Esophagus muscularis mucosa (tissue), 4 donors: ENCODE results near the gene TRAF3IP3. TPM values are rescaled to one million over a fixed set of nuclear protein-coding genes. Genes with fewer than 3 reads are reported as not detected.

Experiments
- DNase-seq: peaks from one replicate; pipeline ENCODE4 v3.0.0-alpha.2; 2017; ENCODE audit errors: extremely low spot score
- H3K27ac ChIP-seq, 4 donors: fragments of 200-600 bp; sonication (generic); replicated peaks in 1 of 4; 1 replicate in 3 of 4; 2 replicates in 1 of 4; pipeline ENCODE4 v1.5.1; 2016 to 2019; ENCODE audit warnings: mild to moderate bottlenecking in 1 of 4
- H3K27me3 ChIP-seq, 4 donors: fragments of 200-600 bp; sonication (generic); one replicate each; pipeline versions ENCODE4 v1.5.1 to v1.6.0; 2016 to 2019
- H3K36me3 ChIP-seq, 4 donors: fragments of 200-600 bp; sonication (generic); one replicate each; pipeline ENCODE4 v1.5.1; 2016 to 2019
- H3K4me1 ChIP-seq, 4 donors: fragments of 200-600 bp; sonication (generic); one replicate each; pipeline ENCODE4 v1.5.1; 2016 to 2019
- H3K4me3 ChIP-seq, 4 donors: fragments of 200-600 bp; sonication (generic); 1 replicate in 2 of 4; 2 replicates in 2 of 4; pipeline ENCODE4 v1.5.1; 2016 to 2019; ENCODE audit warnings: mild to moderate bottlenecking in 4 of 4, moderate library complexity in 1 of 4
- H3K9me3 ChIP-seq, 4 donors: fragments of 200-600 bp; sonication (generic); 1 replicate in 3 of 4; 2 replicates in 1 of 4; pipeline ENCODE4 v1.5.1; 2016 to 2019
- CTCF ChIP-seq, 3 experiments: fragments of 200-600 bp in 2 of 3; fragments of 450-650 bp in 1 of 3; sonication (generic) in 2 of 3; IDR thresholded peaks; one replicate each; pipeline ENCODE4 v1.5.1; 2017 to 2019; ENCODE audit warnings: antibody characterized with exemption in 3 of 3, mild to moderate bottlenecking in 2 of 3, moderate library complexity in 1 of 3
- EP300 ChIP-seq: sonication (generic); formaldehyde crosslinking; IDR thresholded peaks from one replicate; pipeline ENCODE4 v1.6.1; 2017; ENCODE audit warnings: antibody characterized with exemption
- POLR2A ChIP-seq: fragments of 450-650 bp; IDR thresholded peaks from one replicate; pipeline ENCODE4 v1.6.1; 2017; ENCODE audit warnings: antibody characterized with exemption, moderate library complexity, mild to moderate bottlenecking, low read depth
- POLR2AphosphoS5 ChIP-seq, 2 donors: sonication (generic); formaldehyde crosslinking; IDR thresholded peaks; one replicate each; pipeline ENCODE4 v1.6.1; 2017; ENCODE audit warnings: antibody characterized with exemption in 2 of 2
- WGBS: methylation state at CpG from one replicate; pipeline ENCODE4 v1.1.5; 2018; 5-methylcytosine and 5-hydroxymethylcytosine counted together
- intact Hi-C: fragments of 100-400 bp; cut with DNase I; formaldehyde crosslinking; loops from one replicate; pipeline ENCODE4 v1.15.1; 2023
- total RNA-seq, 4 donors: library from RNA; depleted of rRNA; stranded (reverse); fragments of >200 nt; gene quantifications; one replicate each; pipeline versions ENCODE4 v1.1.0 to v1.2.1, GENCODE V29; 2016

TRAF3IP3 gene
- total RNA-seq, 4 donors from 2014 or later: 1.0 to 4.3 (median 2.8) TPM

GRCh38 chr1:209723756-209724693, 31.8 kb upstream of the TRAF3IP3 start:
- Histone ChIP-seq H3K27me3 (no peaks in the 10 kb centered on the region), H3K27ac (no peak overlapping the region), H3K9me3 (no peaks in the 10 kb centered on the region), H3K4me1 (peaks cover 0 to 13% (median 0%) of the 10 kb centered on the region in 4 donors), H3K4me3 (no peak overlapping the region), H3K36me3 (no peaks in the 10 kb centered on the region)
- WGBS: 61% methylated on average over 3 of the region's 3 CpGs
- intact Hi-C loops: no loop called here
- no peak for DNase-seq
- no peak for TF ChIP-seq POLR2A

GRCh38 chr1:209727286-209727685, 28.6 kb upstream of the TRAF3IP3 start:
- 94% methylated on average over 2 of the region's 2 CpGs for WGBS
- Histone ChIP-seq H3K9me3 (no peaks in the 10 kb centered on the region), H3K36me3 (no peaks in the 10 kb centered on the region), H3K27me3 (no peaks in the 10 kb centered on the region), H3K27ac (no peak overlapping the region), H3K4me3 (no peak overlapping the region), H3K4me1 (peaks cover 0 to 8% (median 0%) of the 10 kb centered on the region in 4 donors)
- intact Hi-C loops: no loop called here
- TF ChIP-seq POLR2A (no peak), CTCF (IDR thresholded peaks at IDR 0.05) (no peak), EP300 (no peak), POLR2AphosphoS5 (IDR thresholded peaks at IDR 0.05) (no peak)
- DNase-seq: no peak

GRCh38 chr1:209727785-209728184, 28.1 kb upstream of the TRAF3IP3 start:
- WGBS: 91% methylated on average over 3 of the region's 3 CpGs
- Histone ChIP-seq H3K27me3 (no peaks in the 10 kb centered on the region), H3K27ac (no peak overlapping the region), H3K9me3 (no peaks in the 10 kb centered on the region), H3K36me3 (no peaks in the 10 kb centered on the region), H3K4me1 (peaks cover under 1 to 9% (median 1%) of the 10 kb centered on the region in 4 donors), H3K4me3 (no peak overlapping the region)
- TF ChIP-seq POLR2A (no peak), EP300 (no peak), CTCF (IDR thresholded peaks at IDR 0.05) (no peak), POLR2AphosphoS5 (IDR thresholded peaks at IDR 0.05) (no peak)
- DNase-seq: no peak
- intact Hi-C loops: no loop called here

- DNase-seq: no peak
- TF ChIP-seq POLR2A: no peak
- no peak for TF ChIP-seq POLR2AphosphoS5 (IDR thresholded peaks at IDR 0.05)
- TF ChIP-seq EP300: no peak
- TF ChIP-seq CTCF (IDR thresholded peaks at IDR 0.05): no peak
- Histone ChIP-seq H3K36me3 (no peaks in the 10 kb centered on the region), H3K4me1 (peaks cover 3 to 16% (median 8%) of the 10 kb centered on the region in 4 donors), H3K27me3 (no peaks in the 10 kb centered on the region), H3K9me3 (no peaks in the 10 kb centered on the region), H3K27ac (no peak overlapping the region), H3K4me3 (no peak overlapping the region)
- intact Hi-C loops: no loop called here
- 64% methylated on average over 1 of the region's 1 CpG for WGBS
Observed at GRCh38 chr1:209728466-209728865, 27.4 kb upstream of the TRAF3IP3 start.

- Histone ChIP-seq H3K9me3 (no peaks in the 10 kb centered on the region), H3K27ac (no peak overlapping the region), H3K4me1 (peaks cover 3 to 17% (median 11%) of the 10 kb centered on the region in 4 donors), H3K4me3 (no peak overlapping the region), H3K27me3 (no peaks in the 10 kb centered on the region), H3K36me3 (no peaks in the 10 kb centered on the region)
- DNase-seq: no peak
- WGBS: 36% methylated on average over 1 of the region's 1 CpG
- TF ChIP-seq POLR2A (no peak), POLR2AphosphoS5 (IDR thresholded peaks at IDR 0.05) (no peak), CTCF (IDR thresholded peaks at IDR 0.05) (no peak), EP300 (no peak)
- intact Hi-C loops: no loop called here
Observed at GRCh38 chr1:209729436-209729835, 26.4 kb upstream of the TRAF3IP3 start.
